Activated CD8-positive, alpha-beta memory T cell treated with anti-CD3 and anti-CD28 coated beads for 1 hour (primary cell): ENCODE measurements around the gene COL20A1.

Experiments used
- DNase-seq, 2 donors: peaks; one replicate each; pipeline ENCODE4 v3.0.0-alpha.2; 2020; ENCODE audit warnings: low read depth in 1 of 2; ENCODE audit errors: extremely low read depth in 1 of 2

Gene COL20A1

GRCh38 chr20:63359164-63359934, 66.4 kb downstream of the COL20A1 start:
- no peak for DNase-seq

GRCh38 chr20:63359937-63360849, 67.2 kb downstream of the COL20A1 start:
- DNase-seq: no peak

- DNase-seq: no peak
Measured at GRCh38 chr20:63360850-63361518, 68.0 kb downstream of the COL20A1 start, which contains the start of gene CHRNA4. Gene CHRNA4 (minus strand): TSS chr20:63361349. CDS start chr20:63361165, 184 bp downstream.

- DNase-seq: no peak
Measured at GRCh38 chr20:63361519-63362435, 68.8 kb downstream of the COL20A1 start.

GRCh38 chr20:63362436-63363009, 69.5 kb downstream of the COL20A1 start:
- no peak for DNase-seq

GRCh38 chr20:63363013-63363957, 70.3 kb downstream of the COL20A1 start:
- no peak for DNase-seq

- DNase-seq: no peak
Measured at GRCh38 chr20:63363981-63364561, 71.1 kb downstream of the COL20A1 start.

GRCh38 chr20:63364801-63365585, 72.0 kb downstream of the COL20A1 start:
- DNase-seq: no peak

GRCh38 chr20:63365601-63366389, 72.8 kb downstream of the COL20A1 start:
- no peak for DNase-seq

- DNase-seq: no peak
Measured at GRCh38 chr20:63366390-63367365, 73.7 kb downstream of the COL20A1 start.

GRCh38 chr20:63367446-63368055, 74.6 kb downstream of the COL20A1 start:
- no peak for DNase-seq

GRCh38 chr20:63368151-63368550, 75.2 kb downstream of the COL20A1 start:
- DNase-seq: no peak

GRCh38 chr20:63369024-63369530, 76.1 kb downstream of the COL20A1 start:
- DNase-seq: no peak

GRCh38 chr20:63369724-63370617, 77.0 kb downstream of the COL20A1 start:
- DNase-seq: no peak
